Measurements from ENCODE around the gene FLT3LG.

The FLT3LG gene, protein sequence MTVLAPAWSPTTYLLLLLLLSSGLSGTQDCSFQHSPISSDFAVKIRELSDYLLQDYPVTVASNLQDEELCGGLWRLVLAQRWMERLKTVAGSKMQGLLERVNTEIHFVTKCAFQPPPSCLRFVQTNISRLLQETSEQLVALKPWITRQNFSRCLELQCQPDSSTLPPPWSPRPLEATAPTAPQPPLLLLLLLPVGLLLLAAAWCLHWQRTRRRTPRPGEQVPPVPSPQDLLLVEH

DNA sequence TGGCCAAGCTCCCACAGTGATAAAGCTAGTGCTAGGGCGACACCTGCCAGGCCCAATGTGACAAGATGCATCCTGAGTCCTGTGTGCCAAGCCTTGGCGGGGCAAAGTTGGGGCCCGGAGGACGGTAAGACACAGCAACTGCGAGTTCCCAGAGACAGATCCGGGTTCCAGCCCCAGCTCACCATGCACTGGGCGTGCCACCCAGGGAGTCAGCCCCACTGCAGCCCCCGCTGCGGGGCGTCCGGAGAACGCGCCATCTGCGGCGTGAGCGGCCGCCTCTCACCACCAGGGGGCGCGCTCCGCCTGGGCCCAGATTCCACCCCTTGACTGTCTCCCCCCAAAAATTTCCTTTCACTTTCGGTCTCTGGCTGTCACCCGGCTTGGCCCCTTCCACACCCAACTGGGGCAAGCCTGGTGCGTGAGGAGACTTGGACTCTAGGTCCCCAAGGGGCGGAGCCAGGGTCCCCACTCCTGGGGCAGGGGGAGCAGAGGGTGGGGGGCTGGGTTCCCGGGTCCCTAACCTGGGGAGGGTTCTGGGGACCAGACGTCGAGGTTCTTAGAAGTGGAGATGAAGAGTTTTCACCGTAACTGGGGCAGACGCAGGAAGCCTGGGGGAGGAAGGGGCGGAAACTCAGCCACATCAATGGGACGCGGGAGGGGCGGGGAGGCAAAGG is at the start of gene FLT3LG:
Gene FLT3LG (plus strand): TSS at position 348 of the 674 bp plus-strand sequence. CDS start 425 bp downstream, outside the sequence.
- DNase-seq: peak; percentile 84

DNA sequence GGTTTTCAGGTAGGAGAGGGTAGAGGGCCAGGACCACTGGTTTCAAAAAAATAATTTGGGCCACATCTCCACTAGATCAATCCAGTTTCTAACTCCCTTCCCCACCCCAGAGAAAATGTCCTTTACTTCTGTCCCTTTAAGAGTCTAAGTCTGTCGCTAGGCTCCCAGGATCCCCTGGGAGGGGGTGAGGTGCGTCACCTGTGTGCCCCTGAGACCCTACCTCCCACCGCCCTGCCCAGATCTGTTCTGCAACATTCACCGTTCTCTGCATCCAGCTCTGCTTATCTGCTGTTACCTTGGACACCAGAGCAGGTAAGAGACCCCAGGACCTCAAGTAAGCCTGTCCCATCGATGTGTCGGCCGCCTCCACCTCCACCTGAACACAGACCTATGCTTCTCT is 48.8 kb upstream of the FLT3LG start, which contains the start of gene GFY:
Gene GFY (plus strand): TSS at position 211 of the 400 bp plus-strand sequence. CDS start 1,043 bp downstream, outside the sequence.
- DNase-seq: no peak

DNA sequence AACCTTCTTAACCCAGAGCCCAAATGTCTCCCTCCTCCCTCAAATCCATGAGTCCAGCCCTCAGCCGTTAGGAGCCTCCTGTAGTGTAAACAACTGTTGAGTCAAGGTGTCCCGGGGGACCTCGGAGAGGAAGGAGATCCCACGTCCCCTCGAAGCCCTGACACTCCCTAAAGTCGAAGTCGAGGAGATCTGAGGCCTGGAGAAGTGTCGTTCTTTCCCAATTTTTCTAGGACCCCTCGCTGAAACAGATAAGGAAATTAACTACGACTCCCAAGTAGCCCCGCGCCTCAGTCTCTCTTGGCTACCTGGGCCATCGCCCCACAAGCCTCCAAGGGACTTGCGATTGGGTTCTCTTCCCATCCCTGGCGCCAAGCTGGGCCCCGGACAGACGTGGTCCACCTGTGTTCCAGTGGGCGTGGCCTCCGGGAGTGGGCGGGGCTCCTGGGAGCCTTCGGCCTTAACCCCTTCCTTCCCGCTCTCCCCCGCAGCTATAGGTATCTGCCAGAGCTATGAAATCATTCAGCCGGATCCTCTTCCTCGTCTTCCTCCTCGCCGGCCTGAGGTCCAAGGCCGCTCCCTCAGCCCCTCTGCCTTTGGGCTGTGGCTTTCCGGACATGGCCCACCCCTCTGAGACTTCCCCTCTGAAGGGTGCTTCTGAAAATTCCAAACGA is 48.0 kb upstream of the FLT3LG start:
- DNase-seq: no peak

DNA sequence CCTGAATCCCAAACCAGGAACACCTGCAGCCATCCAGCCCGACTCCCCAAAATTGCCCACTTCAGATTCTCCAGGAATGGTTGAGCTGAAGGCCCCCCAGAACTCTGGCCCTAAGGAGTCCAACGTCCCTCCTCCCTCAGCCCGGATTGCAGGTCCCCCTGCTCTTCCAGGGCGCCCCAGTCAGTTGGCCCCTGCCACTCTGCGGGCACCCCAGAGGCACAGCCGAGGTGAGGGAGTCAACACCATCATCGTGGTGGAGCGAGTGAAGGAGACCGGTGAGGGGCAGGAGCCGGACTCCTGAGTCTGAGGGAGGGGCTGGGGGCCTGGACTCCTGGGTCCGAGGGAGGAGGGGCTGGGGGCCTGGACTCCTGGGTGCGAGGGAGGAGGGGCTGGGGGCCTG is 46.7 kb upstream of the FLT3LG start:
- DNase-seq: no peak

DNA sequence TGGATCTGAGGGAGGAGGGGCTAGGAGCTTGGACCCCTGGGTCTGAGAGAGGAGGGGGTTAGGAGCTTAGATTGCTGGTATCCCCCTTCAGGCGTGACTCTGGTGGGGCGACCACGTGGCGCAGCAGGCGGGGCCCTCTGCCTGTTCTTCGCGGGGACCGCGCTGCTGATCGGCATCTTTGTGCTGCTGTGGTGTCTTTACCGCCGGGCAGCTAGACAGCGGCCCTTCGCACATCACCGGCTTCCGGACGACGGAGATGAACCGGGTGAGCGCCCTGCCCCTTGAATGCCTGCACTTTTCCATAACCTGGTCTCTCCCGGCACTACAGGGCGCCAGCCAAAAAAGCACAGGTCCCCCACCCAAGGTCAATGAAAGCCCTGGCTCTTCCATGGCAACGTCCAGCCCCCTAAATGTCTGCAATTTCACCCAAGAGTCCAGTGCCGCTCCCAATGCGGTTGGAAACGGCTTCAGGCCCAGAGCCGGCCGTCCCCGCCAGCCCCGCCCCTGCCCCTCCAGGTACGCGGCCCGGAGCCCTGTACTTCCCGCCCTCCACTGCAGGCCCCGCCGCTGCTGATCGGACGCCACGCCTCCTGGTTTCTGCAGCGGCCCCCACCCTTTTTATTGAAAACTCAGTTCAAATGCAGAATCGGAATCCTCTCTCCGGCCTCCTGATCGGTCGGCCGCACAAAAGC is 46.0 kb upstream of the FLT3LG start:
- DNase-seq: no peak

DNA sequence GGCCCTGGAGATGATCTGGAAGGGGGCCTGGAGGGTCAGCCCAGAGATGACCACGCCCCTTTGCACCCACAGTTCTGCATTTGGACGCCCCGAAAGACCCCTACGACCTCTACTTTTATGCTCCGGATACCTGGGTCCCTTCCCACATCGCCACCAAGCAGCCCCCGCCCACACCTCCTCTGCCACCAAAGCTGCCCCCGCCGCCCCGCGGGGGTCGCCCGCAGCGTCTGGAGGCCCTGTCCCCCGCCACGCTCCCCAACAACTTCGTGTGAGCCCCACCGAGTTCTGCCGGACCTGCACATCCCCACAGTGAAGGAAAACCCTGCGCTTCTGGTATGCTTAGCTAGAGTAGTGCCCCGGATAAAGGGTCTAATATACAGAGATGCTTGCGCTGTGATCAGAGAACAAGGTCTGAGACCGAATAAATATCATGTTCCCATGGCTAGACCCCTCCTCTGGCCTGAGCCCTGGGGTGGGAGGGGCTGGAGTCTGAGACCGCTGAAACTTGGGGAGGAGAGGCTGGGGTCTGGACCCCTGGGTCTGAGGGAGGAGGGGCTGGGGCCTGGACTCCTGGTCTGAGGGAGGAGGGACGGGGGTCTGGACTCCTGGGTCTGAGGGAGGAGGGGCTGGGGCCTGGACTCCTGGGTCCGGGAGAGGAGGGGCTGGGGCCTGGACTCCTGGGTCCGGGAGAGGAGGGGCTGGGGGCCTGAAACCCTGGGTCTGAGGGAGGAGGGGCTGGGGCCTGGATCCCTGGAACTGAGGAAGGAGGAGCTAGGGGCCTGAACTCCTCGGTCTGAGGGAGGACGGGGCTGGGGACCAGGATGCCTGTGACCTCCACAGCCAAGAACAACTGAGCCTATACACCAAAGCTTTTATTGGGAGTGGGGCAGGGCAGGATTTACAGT is 45.2 kb upstream of the FLT3LG start:
- no peak for DNase-seq

DNA sequence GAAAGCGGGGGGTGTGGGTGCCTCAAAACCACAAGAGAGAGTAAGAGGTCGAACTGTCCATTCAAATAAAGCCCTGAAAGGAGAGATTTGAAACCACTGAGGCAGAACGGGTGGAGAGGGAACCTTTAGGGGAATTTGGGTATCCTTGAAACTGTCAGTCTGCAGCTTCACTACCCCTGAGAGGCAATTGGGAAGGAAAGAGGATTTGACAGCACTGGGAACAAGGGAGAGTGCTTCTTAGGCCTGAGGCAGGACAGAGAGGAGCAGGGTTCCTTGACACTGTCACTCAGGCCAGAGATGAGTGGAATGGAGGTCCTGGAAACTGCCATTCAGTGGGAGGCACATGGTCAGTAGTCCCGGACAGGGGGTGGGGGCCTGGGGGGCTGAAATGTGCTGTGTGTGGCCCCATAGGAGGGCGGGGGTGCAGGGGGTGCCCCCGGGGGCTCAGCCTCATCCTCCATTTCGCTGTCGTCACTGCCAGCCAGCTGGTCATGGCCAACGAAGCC is 43.8 kb upstream of the FLT3LG start:
- DNase-seq: no peak

DNA sequence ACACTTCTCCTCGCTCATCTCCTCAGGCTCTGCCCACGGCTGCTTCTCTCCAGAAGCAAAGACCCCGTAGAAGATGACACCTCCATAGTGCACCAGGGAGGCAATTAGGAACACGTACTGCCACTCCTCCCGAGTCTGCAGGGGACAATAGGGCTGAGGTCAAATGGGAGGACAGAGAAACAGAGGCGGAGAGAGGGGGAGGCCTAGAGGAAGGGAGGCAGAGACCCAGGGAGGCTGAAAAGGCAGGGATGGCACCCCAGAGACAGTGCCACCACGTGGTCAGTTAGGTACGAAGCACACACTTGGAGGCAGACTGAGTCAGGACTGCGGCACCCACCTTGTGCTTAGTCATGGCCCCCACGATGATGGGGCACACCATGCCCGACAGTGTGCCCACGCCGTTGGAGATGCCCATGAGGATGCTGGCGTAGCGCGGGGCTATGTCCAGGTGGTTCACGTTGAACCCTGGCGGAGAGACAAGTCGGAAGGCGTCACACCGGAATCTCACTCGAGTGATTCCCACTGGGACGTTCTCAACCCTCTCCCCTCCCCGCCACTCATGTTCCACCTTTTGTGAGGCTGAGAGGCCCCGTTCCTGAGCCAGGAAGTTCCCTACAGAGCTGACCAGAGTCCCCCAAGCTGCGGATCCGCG is 43.2 kb upstream of the FLT3LG start:
- no peak for DNase-seq

DNA sequence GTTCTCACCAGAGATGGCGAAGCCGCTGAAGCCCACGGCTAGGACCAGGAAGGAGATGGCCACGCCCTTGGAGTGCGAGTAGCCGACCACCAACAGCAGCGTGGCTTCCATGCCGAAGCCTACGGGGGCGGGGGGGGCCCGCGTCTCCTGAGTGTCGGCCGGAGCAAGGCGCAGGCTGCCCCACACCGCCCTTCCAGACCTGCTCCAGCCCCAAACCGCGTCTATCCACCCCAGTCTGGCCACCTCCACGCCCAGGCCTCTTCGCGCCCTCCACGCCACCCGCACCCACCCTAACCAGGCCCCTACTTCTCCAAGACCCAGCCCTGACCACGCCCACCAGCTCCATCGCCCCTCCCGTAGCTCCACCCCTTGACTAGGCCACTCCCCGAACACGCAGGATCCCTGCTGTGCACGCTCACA is 42.7 kb upstream of the FLT3LG start:
- no peak for DNase-seq

DNA sequence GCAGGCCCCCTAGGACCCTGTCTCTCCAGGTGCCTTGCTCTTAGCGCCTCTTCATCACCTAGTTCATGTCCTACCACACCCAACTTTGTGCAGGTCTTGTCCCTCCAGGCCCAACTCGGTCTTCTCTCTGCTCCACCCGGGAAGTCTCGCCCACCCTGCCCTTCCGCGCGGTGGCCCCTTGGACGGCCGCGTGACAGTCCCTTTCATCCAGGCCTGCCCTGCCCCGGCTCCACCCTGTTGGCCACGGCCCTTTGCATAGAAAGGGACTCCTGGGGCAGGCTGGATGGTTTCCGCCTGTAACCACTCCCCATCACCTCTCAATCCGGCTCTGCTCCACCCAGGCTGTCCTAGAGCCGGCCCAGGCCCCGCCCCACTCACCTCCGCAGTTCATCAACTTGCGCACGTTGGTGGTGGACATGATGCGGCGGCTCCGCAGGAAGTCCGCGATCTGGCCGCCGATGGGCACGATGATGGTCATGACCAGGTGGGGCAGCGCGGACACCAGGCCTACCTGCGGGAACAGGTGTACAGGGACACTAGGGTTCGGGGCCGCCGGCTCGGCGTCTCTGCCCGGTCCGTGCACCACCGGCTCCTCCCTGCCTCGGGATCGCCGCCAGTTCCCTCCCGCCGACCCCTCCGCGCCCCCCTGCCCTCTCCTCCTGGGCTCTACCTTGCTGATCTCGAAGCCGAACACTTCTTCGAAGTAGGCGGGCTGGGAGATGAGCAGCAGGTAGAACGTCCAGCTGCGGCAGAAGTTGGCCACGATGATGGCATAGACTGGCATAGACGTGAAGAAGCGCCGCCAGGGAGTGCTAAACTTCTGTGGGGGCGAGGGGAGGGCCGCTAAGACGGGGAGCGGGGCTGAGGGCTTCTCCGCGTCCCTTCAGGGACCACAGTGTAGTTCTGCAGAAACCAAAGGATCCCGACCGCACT is 41.6 kb upstream of the FLT3LG start:
- no peak for DNase-seq

DNA sequence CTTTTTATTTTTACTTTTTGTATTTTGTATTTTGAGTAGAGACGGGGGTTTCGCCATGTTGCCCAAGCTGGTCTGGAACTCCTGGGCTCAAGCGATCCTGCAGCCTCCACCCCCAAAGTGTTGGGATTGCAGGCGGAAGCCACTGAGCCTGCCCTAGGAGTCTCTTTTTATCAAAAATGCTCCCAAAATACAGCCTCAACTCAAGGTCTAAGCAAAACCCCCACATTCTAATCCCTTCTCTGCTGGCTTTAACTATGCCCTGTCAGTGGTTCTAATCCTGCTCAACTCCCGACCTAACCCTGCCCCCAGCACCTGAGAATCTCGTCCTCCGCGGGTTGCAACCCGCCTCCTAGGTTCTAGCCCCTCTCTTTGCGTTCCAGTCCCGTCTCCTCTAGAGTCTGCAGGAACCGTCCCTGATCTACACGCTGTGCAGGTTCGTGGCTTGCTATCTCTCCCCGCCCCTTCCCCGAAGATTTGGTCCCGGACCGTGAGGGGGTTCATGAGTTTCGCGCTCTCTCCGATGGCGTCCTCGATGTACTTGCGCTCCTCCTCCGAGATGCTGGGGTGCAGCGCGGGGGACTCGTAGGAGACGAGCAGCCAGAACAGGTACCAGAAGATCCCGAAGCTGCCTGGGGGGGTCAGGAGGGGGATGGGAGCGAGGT is 40.6 kb upstream of the FLT3LG start:
- DNase-seq: no peak

DNA sequence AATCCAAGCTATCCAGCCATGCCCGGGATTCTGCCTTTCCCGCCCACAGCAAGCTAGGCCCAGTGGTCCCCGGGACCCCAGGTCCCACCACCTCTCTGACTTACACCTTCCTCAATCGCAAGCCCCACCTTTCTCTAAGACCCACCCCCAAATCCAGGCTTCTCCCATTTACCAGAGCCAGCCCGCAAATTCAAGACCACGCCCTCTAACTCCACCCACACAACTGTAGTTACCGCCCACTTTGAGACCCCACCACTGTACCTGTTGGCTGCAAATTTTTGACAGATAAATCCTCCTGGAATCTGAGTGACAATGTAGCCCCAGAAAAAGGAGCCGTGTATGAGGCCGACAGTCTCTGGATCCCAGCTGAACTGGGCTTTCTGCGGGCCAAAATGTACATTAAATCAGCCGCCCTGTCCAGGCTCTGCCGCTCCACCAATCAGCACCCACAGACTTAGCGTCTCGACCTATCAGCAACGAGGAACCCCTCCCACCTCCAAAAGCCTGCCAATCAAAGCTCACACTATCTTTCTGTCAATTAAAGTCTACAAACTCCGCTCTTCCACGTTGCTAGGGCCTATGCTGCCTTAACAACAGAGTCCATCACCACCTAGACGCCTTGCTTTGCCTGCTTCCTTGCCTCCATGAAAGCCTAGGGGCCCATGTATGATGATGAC is 39.0 kb upstream of the FLT3LG start:
- DNase-seq: no peak

DNA sequence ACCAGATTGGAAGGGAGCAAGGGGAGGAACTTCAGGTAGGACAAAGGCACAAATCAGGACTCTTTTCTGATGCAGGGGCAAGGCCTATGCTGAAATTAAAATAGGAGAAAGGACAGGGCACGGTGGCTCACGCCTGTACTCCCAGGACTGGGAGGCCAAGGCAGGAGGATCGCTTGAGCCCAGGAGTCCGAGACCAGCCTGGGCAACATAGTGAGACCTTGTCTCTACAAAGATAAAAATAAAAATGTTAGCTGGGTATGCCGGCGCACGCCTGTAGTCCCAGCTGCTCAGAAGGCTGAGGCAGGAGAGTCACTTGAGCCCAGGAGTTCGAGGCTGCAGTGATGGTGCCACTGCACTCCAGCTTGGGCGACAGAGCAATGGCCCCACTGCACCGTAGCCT is 38.3 kb upstream of the FLT3LG start:
- DNase-seq: no peak

DNA sequence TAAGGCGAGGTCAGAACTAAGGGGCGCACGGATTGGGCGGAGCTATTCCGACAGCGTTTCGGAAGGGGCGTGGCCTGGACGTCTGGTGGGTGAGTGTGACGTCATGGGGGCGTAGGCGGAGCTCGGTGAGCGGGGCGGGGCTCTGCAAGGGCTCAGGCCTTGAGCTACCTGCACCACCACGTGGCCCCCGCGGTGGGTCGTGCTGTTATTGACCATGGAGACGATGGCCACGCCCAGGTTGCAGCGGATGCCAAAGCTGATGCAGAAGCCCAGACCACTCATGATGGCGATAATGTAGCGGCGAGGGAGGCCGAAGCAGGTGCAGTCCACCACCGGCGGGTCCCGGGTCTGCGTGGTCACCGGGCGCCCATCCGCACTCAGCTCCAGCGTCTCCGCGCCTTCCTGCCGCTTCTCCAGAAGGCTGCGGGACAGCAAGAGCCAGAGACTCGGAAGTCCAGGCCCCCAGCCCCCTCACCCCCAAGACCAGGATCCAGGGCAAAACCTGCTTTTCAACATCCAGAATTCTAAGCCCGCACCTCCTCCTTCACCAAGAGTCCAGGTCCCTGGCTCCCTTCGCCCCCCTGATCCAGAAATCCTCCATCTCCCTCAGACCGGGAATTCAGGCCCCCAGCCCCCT is 37.5 kb upstream of the FLT3LG start:
- DNase-seq: no peak

DNA sequence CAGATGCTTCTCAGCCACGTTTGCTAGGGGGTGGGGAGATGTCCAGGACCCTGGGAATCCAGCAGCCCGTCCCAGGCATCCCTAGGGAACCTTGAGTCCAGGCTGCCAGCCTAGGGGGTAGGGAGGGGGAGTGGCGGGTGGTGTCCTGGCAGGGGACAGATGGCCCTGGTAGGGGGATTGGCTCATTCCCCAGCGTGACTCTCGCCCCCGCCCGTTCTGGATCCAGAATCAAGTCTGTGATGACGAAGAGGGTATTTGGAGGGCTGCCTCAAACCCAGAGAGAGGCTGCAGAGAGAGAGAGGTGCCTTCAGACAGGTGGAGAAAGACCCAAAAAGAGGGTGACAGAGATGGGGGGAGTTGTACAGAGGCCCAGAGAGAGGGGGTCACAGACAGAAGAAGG is 36.8 kb upstream of the FLT3LG start:
- DNase-seq: no peak

DNA sequence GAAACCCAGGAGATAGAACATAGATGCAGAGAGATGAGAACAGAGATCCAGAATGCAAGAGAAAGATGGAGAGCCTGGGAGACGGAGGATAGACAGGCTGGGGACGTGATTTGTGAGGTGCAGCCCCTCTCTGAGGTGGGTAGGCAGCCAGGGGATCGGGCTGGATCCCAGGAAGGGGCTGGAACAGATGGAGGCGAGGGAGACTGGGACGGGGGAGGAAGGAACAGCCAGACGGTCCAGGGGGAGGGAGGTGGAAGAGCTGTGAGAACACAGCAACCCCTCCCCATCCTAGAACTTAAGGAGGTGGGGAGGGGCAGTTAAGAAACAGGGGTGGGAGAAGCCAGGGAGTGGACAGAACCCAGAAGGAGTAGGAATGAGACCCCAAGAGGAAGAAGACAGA is 35.8 kb upstream of the FLT3LG start:
- no peak for DNase-seq

DNA sequence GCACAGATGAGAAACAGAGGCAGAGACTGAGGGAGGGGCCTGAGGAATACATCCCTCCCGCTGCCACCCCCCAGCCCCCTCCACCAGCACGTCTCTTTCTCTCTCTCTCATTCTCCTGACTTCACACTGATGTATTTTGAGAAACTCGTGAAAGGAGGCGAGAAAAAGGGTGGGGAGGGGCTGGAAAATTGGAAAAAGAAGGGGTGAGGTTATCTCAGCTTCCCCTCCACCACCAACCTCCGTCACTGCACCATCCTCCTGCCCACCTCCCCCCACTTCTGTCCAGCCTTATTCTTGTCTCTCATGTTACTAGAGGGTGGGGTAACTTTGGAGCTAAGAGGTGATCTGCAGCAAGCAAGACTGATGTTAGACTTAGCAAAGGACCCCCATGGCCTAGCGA is 34.2 kb upstream of the FLT3LG start:
- no peak for DNase-seq

DNA sequence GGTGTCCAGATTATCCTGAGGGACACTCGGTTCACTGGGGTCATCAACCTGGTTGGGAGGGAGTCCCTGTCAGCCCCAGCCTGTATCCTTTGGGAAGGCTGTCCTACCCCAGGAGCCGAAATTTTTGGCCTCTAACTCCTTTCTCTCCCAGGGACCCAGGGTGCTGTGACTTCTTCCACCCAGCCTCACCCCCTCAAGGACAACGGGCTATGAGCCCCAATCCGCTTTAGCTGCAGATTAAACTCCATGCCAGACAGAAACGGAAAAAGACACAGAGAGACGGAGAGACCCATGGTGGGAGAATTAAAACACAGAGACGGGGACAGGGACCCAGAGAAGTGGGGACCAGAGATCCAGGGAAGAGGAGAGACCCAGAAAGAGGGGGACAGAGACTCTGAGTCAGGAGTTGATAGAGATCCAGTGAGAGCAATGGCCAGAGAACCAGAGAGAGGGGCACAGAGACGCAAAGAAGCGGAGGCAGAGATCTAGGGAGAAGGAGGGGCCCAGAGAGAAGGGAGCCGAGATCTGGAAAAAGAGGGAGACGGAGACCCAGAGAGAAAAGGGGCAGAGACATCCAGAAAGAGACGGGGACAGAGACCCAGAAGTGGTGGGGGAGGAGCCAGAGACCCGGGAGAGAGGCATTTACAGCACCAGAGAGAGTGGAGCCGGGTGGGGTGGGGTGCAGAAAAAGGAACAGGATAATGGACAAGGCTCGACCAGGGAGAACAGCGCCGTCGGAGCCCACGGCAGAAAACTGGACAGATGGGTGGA is 33.4 kb upstream of the FLT3LG start:
- no peak for DNase-seq
